Mammary epithelial cell (primary cell): ENCODE results near the gene POLE.

Experiments
- CTCF ChIP-seq, 2 donors: IDR thresholded peaks in 1 of 2; conservative IDR thresholded peaks in 1 of 2; 2 replicates each; pipeline ENCODE4 v1.5.1; 2011 to 2012; ENCODE audit warnings: inconsistent platforms in 2 of 2, low read length in 2 of 2, mild to moderate bottlenecking in 2 of 2, control low read depth in 1 of 2, low read depth in 1 of 2; ENCODE audit not compliant: insufficient read depth in 1 of 2; ENCODE audit errors: extremely low read depth in 1 of 2
- EZH2 ChIP-seq: IDR thresholded peaks from 2 replicates; pipeline ENCODE4 v1.6.1; 2012; ENCODE audit warnings: low read length, inconsistent platforms, borderline replicate concordance

- TF ChIP-seq CTCF (conservative IDR thresholded peaks at IDR 0.05 in 1 of 2, IDR thresholded peaks at IDR 0.05 in 1 of 2; ENCODE audit: extremely low read depth in 1 of 2, insufficient read depth in 1 of 2, low read depth in 1 of 2, low read length in 2 of 2), result no peak
- TF ChIP-seq EZH2, result no peak
Observed at GRCh38 chr12:132634411-132634990, 52.6 kb downstream of the POLE start.
